Neural cell (in vitro differentiated cells): ENCODE data around the gene RRP15. TPM values are rescaled to one million over a fixed set of nuclear protein-coding genes. Genes with fewer than 3 reads are reported as not detected.

ENCODE experiments used
- H2AFZ ChIP-seq: fragments of 200-600, 300-800 bp; sonication (generic), shearing (Covaris generic); 2 replicates; pipeline ENCODE4 v1.6.0; 2014; ENCODE audit warnings: low read depth, mild to moderate bottlenecking, antibody characterized with exemption, low read length, moderate library complexity
- H3F3A ChIP-seq: fragments of 200-600 bp; shearing (Covaris generic); 2 replicates; pipeline ENCODE4 v1.6.1; 2016; ENCODE audit warnings: mild to moderate bottlenecking, moderate library complexity, mixed read lengths, antibody characterized with exemption, low read length; ENCODE audit not compliant: insufficient read depth, poor library complexity, severe bottlenecking
- H3K27ac ChIP-seq: fragments of 200-600, 300-800 bp; sonication (generic), shearing (Covaris generic); 2 replicates; pipeline ENCODE4 v1.5.1; 2014; ENCODE audit warnings: mild to moderate bottlenecking, low read length, moderate library complexity
- H3K27me3 ChIP-seq: fragments of 300-800, 200-600 bp; sonication (generic), shearing (Covaris generic); 2 replicates; pipeline ENCODE4 v1.6.0; 2014; ENCODE audit warnings: mild to moderate bottlenecking, low read depth, low read length, moderate library complexity; ENCODE audit not compliant: insufficient read depth
- H3K36me3 ChIP-seq: fragments of 300-800, 200-600 bp; sonication (generic), shearing (Covaris generic); 2 replicates; pipeline ENCODE4 v1.5.1; 2014; ENCODE audit warnings: mild to moderate bottlenecking, antibody characterized with exemption, low read length, moderate library complexity; ENCODE audit not compliant: insufficient read depth
- H3K4me2 ChIP-seq: fragments of 300-800, 200-600 bp; sonication (generic), shearing (Covaris generic); 2 replicates; pipeline ENCODE4 v1.6.0; 2014; ENCODE audit warnings: mild to moderate bottlenecking, low read length
- H3K4me3 ChIP-seq: fragments of 300-800, 200-600 bp; sonication (generic), shearing (Covaris generic); 2 replicates; pipeline ENCODE4 v1.5.1; 2014; ENCODE audit warnings: mild to moderate bottlenecking, low read length, moderate library complexity
- H3K79me2 ChIP-seq: fragments of 200-600 bp; shearing (Covaris generic); replicated peaks from 2 replicates; pipeline ENCODE4 v1.6.0; 2014; ENCODE audit warnings: mild to moderate bottlenecking, low read length, moderate library complexity; ENCODE audit not compliant: insufficient read depth
- H3K9ac ChIP-seq: fragments of 300-800, 200-600 bp; sonication (generic), shearing (Covaris generic); 2 replicates; pipeline ENCODE4 v1.6.1; 2016; ENCODE audit warnings: mild to moderate bottlenecking, low read length, mixed read lengths
- H3K9me2 ChIP-seq: fragments of 200-600 bp; shearing (Covaris generic); 2 replicates; pipeline ENCODE4 v1.6.1; 2016; ENCODE audit warnings: mild to moderate bottlenecking, low read length, mixed read lengths; ENCODE audit not compliant: insufficient read depth
- H3K9me3 ChIP-seq: fragments of 200-600, 300-800 bp; sonication (generic), shearing (Covaris generic); 2 replicates; pipeline ENCODE4 v1.6.1; 2016; ENCODE audit warnings: mild to moderate bottlenecking, mixed run types, low read length, moderate library complexity, mixed read lengths
- H4K20me1 ChIP-seq: fragments of 200-600 bp; shearing (Covaris generic); 2 replicates; pipeline ENCODE4 v1.6.1; 2016; ENCODE audit warnings: mild to moderate bottlenecking, mixed run types; ENCODE audit not compliant: insufficient read depth
- CTCF ChIP-seq: fragments of 450-650 bp; IDR thresholded peaks from 2 replicates; pipeline ENCODE4 v1.5.1; 2014; ENCODE audit warnings: antibody characterized with exemption, mild to moderate bottlenecking, moderate library complexity; ENCODE audit not compliant: poor library complexity, severe bottlenecking
- EP300 ChIP-seq: fragments of 450-650 bp; conservative IDR thresholded peaks from 2 replicates; pipeline ENCODE4 v1.6.1; 2014; ENCODE audit warnings: antibody characterized with exemption, mild to moderate bottlenecking, moderate library complexity; ENCODE audit not compliant: poor library complexity, severe bottlenecking
- EZH2 ChIP-seq: fragments of 200-600, 300-800 bp; shearing (Covaris generic), sonication (generic); IDR thresholded peaks from 2 replicates; pipeline ENCODE4 v1.6.1; 2014; ENCODE audit warnings: antibody characterized with exemption, low read length, borderline replicate concordance, mild to moderate bottlenecking; ENCODE audit not compliant: insufficient read depth, poor library complexity, severe bottlenecking
- MXI1 ChIP-seq: fragments of 450-650 bp; conservative IDR thresholded peaks from 2 replicates; pipeline ENCODE4 v1.6.1; 2014; ENCODE audit warnings: antibody characterized with exemption, mild to moderate bottlenecking; ENCODE audit not compliant: poor library complexity, severe bottlenecking
- POLR2AphosphoS5 ChIP-seq: IDR thresholded peaks from 2 replicates; pipeline ENCODE4 v1.6.1; 2012
- RAD21 ChIP-seq: fragments of 450-650 bp; conservative IDR thresholded peaks from 2 replicates; pipeline ENCODE4 v1.6.1; 2014; ENCODE audit warnings: antibody characterized with exemption, mild to moderate bottlenecking, moderate library complexity
- REST ChIP-seq: IDR thresholded peaks from 2 replicates; pipeline ENCODE4 v1.6.1; 2012; ENCODE audit warnings: borderline replicate concordance
- SMC3 ChIP-seq: fragments of 450-650 bp; conservative IDR thresholded peaks from 2 replicates; pipeline ENCODE4 v1.6.1; 2014; ENCODE audit warnings: antibody characterized with exemption, mild to moderate bottlenecking, moderate library complexity; ENCODE audit not compliant: poor library complexity
- TAF1 ChIP-seq: IDR thresholded peaks from 2 replicates; pipeline ENCODE4 v1.6.1; 2012; ENCODE audit warnings: low read depth
- polyA plus RNA-seq: library from polyadenylated mRNA; depleted of rRNA; stranded (reverse); fragments of >200 nt; gene quantifications from 2 replicates; pipeline ENCODE4 v1.2.3, GENCODE V29; 2014

The RRP15 gene
- polyA plus RNA-seq, 1 donor from 2014 or later = 5.4 TPM

- Histone ChIP-seq H3K4me2 (no peak overlapping the region), H3K9me2 (no peaks in the 10 kb centered on the region), H3K79me2 (no peaks in the 10 kb centered on the region), H4K20me1 (no peaks in the 10 kb centered on the region), H3K9me3 (no peaks in the 10 kb centered on the region), H3K27me3 (peaks cover 27% of the 10 kb centered on the region), H3K27ac (no peak overlapping the region), H3K4me3 (peak overlapping the region; percentile 79), H2AFZ (no peak overlapping the region), H3F3A (no peaks in the 10 kb centered on the region), H3K9ac (no peak overlapping the region), H3K36me3 (no peaks in the 10 kb centered on the region)
- TF ChIP-seq TAF1 (no peak), RAD21 (no peak), REST (no peak), EZH2 (no peak), POLR2AphosphoS5 (no peak), SMC3 (no peak)
Observed at GRCh38 chr1:218347336-218347722, 62.2 kb downstream of the RRP15 start.

DNA sequence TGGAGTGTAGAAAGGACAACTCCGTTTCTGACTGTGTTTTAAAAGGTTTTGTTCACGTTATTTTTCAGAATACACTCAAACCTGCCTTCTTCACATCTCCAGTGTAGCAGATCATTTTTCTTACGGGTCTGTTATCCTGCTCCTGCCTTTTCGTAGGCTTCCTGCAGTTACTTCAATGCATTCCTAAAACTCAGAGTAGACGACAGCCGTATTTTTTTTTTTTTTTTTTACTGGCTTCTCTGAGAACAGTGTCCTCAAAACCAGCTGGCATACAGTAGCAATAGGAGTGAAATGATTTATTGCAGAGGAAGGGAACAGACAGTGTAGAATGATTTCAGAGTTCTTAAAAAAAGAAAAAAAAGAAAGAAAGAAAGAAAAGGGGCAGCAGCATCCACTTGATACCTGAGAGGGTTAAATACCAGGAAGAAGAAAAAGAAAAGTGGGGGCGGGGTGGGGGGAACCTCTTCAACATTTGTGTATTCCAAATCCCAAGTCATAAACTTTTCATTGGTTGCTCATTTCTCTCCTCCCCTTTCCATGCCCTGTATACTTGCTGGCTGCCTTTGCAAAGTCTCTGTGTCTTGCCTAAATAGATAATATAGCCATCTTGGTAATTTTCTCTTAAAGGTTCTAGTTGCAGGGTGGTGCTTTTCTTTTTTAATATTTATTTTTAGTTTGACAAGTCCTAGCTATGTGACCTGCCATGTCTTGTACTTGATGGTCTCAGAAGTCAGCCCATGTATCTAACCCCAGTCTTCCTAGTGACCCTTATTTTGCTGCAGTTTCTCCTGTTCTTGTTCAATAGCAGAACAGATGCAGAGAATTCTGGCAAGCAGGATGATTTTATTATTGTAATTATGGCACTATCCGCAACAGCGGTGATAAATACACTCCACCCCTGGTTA lies 62.9 kb downstream of the RRP15 start:
- Histone ChIP-seq H3K4me3 (peak overlapping the region; percentile 79), H3K4me2 (no peak overlapping the region), H4K20me1 (no peaks in the 10 kb centered on the region), H3K79me2 (no peaks in the 10 kb centered on the region), H3K9ac (no peak overlapping the region), H3K9me2 (no peaks in the 10 kb centered on the region), H3K36me3 (no peaks in the 10 kb centered on the region), H2AFZ (no peak overlapping the region), H3K27me3 (peaks cover 27% of the 10 kb centered on the region), H3F3A (no peaks in the 10 kb centered on the region), H3K9me3 (no peaks in the 10 kb centered on the region), H3K27ac (no peak overlapping the region)
- TF ChIP-seq TAF1 (no peak), RAD21 (no peak), EP300 (no peak), CTCF (no peak), MXI1 (no peak), POLR2AphosphoS5 (no peak), REST (no peak), SMC3 (no peak), EZH2 (no peak)
